K562 (cell line): ENCODE data around the gene CDK5R2. TPM values are rescaled to one million over a fixed set of nuclear protein-coding genes. Genes with fewer than 3 reads are reported as not detected.
"Not testable (repeated sequence)": the region's sequence is repeated elsewhere in the genome, so short reads cannot be mapped to it uniquely, and the experiment has no call there.

Experiments used
- ATAC-seq: fragments of 200-7000 bp; cut with Tn5 transposase; 3 replicates; pipeline ENCODE4 v1.9.1; 2020; ENCODE audit warnings: moderate library complexity
- BruUV-seq: library from RNA; stranded (reverse); fragments of 400-500 nt; replicated peaks from 2 replicates; lab custom pipeline; 2021; lab: Mats Ljungman, UMichigan
- CTCF ChIA-PET: fragments of 300-600 bp; formaldehyde crosslinking; extraction: SDS; loops from one replicate; lab custom pipeline; 2021; ENCODE audit warnings: low intra/inter-chr PET ratio; lab: Yijun Ruan, JAX
- POLR2A ChIA-PET: fragments of 300-600, 350-650 bp; sonication (Branson Sonifier 250); formaldehyde crosslinking; extraction: SDS; loops from one replicate; lab custom pipeline; 2021; ENCODE audit warnings: antibody characterized with exemption, inconsistent platforms; lab: Yijun Ruan, JAX
- DNase-seq, 4 experiments: peaks; one replicate each; pipeline versions ENCODE4 v3.0.0 to v3.0.0-alpha.2; 2011 to 2018; ENCODE audit warnings: low spot score in 3 of 4, mixed read lengths in 3 of 4; ENCODE audit errors: extremely low read depth in 1 of 4
- FAIRE-seq: peaks from 2 replicates; lab custom pipeline; 2011; peaks lifted over from hg19 to GRCh38; lab: Jason Lieb, UNC
- H2AFZ ChIP-seq: 2 replicates; pipeline ENCODE4 v1.6.0; 2011; ENCODE audit warnings: low read depth, low read length, control low read depth, inconsistent platforms
- H3K27ac ChIP-seq: fragments of 200-600 bp; 3 replicates; pipeline ENCODE4 v1.8.0; 2011; ENCODE audit warnings: low read depth, mild to moderate bottlenecking, control low read depth, inconsistent platforms, low read length, moderate library complexity, mixed read lengths; ENCODE audit errors: extremely low read depth
- H3K27me3 ChIP-seq, 2 experiments: fragments of 300-600 bp in 1 of 2; 2 replicates in 1 of 2; 3 replicates in 1 of 2; pipeline versions ENCODE4 v1.6.0 to v1.8.0; 2011; ENCODE audit warnings: inconsistent platforms in 2 of 2, low read length in 2 of 2, mild to moderate bottlenecking in 1 of 2, mixed read lengths in 1 of 2, moderate library complexity in 1 of 2; ENCODE audit not compliant: control insufficient read depth in 2 of 2, insufficient read depth in 2 of 2
- H3K36me3 ChIP-seq: fragments of 300-600 bp; 3 replicates; pipeline ENCODE4 v1.8.0; 2011; ENCODE audit warnings: mild to moderate bottlenecking, low read length, inconsistent platforms; ENCODE audit not compliant: control insufficient read depth, insufficient read depth
- H3K4me1 ChIP-seq, 2 experiments: fragments of 200-600 bp in 1 of 2; replicated peaks in 1 of 2; 2 replicates in 1 of 2; 3 replicates in 1 of 2; pipeline versions ENCODE4 v1.5.1 to v1.8.0; 2011; ENCODE audit warnings: inconsistent platforms in 2 of 2, low read length in 2 of 2, mild to moderate bottlenecking in 1 of 2, mixed read lengths in 1 of 2, moderate library complexity in 1 of 2; ENCODE audit not compliant: control insufficient read depth in 2 of 2, insufficient read depth in 2 of 2
- H3K4me2 ChIP-seq: 2 replicates; pipeline ENCODE4 v1.6.1; 2011; ENCODE audit warnings: low read length, control low read depth, inconsistent platforms, mixed read lengths; ENCODE audit not compliant: insufficient read depth
- H3K4me3 ChIP-seq: fragments of 200-600 bp; sonication (generic), shearing (Covaris generic); 2 replicates; pipeline ENCODE4 v1.5.1; 2016; ENCODE audit warnings: control low read depth, inconsistent platforms
- H3K79me2 ChIP-seq: fragments of 200-600 bp; 3 replicates; pipeline ENCODE4 v1.8.0; 2011; ENCODE audit warnings: low read length, inconsistent platforms; ENCODE audit not compliant: control insufficient read depth, insufficient read depth
- H3K9ac ChIP-seq, 2 experiments: 2 replicates each; pipeline versions ENCODE4 v1.6.0 to v1.6.1; 2011; ENCODE audit warnings: low read depth in 2 of 2, low read length in 2 of 2, control low read depth in 1 of 2, inconsistent platforms in 1 of 2, mild to moderate bottlenecking in 1 of 2, mixed read lengths in 1 of 2; ENCODE audit not compliant: insufficient read depth in 1 of 2
- H3K9me1 ChIP-seq: one replicate; pipeline ENCODE4 v1.6.0; 2011; ENCODE audit warnings: inconsistent platforms, mild to moderate bottlenecking, low read length, moderate library complexity; ENCODE audit not compliant: control insufficient read depth, insufficient read depth
- H3K9me3 ChIP-seq: replicated peaks from 2 replicates; pipeline ENCODE4 v1.5.1; 2011; ENCODE audit warnings: low read depth, low read length, inconsistent platforms; ENCODE audit not compliant: control insufficient read depth, insufficient read depth
- H4K20me1 ChIP-seq: replicated peaks from 2 replicates; pipeline ENCODE4 v1.6.1; 2011; ENCODE audit warnings: low read length, inconsistent platforms, mixed read lengths; ENCODE audit not compliant: control insufficient read depth, insufficient read depth
- TFAM ChIP-seq: fragments of 250-450 bp; sonication (Bioruptor Pico); conservative IDR thresholded peaks from 2 replicates; pipeline ENCODE4 v1.5.0; 2021; ENCODE audit warnings: mild to moderate bottlenecking, moderate library complexity
- ZNF695 ChIP-seq: fragments of 450-650 bp; formaldehyde crosslinking; IDR thresholded peaks from 2 replicates; pipeline ENCODE4 v1.4.0; 2020; ENCODE audit warnings: mild to moderate bottlenecking, moderate library complexity
- WGBS: fragments of 100-300 bp; shearing (Covaris generic); methylation state at CpG from one replicate; pipeline ENCODE4 v1.1.6; 2016; ENCODE audit warnings: low coverage, mixed read lengths; ENCODE audit not compliant: insufficient coverage; ENCODE audit errors: missing lambda C conversion rate; 5-methylcytosine and 5-hydroxymethylcytosine counted together
- in situ Hi-C: fragments of 300-500 bp; cut with MboI; formaldehyde crosslinking; loops from 4 replicates; pipeline ENCODE4 v1.15.0; 2018; ENCODE audit warnings: inconsistent platforms, mixed read lengths
- intact Hi-C: fragments of 100-400 bp; cut with micrococcal nuclease; formaldehyde crosslinking; loops from 2 replicates; pipeline ENCODE4 v1.14.2; 2022
- polyA plus RNA-seq, 8 experiments: library from polyadenylated mRNA; depleted of rRNA in 4 of 8; stranded (reverse) in 5 of 8; unstranded in 3 of 8; fragments of >200 nt; fragmentation: Nextera tagmentation in 2 of 8; fragmentation: Illumina TruSeq in 1 of 8; extraction: Ambion mirVana in 2 of 8; extraction: Trizol in 1 of 8; gene quantifications; 2 replicates each; pipeline versions ENCODE4 v1.2.1 to v1.2.3, GENCODE V29; 2011 to 2014; ENCODE audit warnings: inconsistent platforms in 1 of 8, missing spikeins in 1 of 8
- total RNA-seq, 7 experiments: library from RNA; depleted of rRNA in 6 of 7; stranded (reverse); fragments of >200 nt in 6 of 7; fragmentation: Illumina TruSeq in 2 of 7; extraction: Trizol in 2 of 7; gene quantifications; 2 replicates each; pipeline versions ENCODE4 v1.2.1 to v1.2.3, GENCODE V29; 2011 to 2021; ENCODE audit warnings: low replicate concordance in 1 of 7

Gene CDK5R2
- total and polyA plus RNA-seq, 9 of the 15 experiments (the other 6 are each of a cell fraction or from before 2014, with no cell fraction given), result 0.09 TPM; not detected in 8

DNA sequence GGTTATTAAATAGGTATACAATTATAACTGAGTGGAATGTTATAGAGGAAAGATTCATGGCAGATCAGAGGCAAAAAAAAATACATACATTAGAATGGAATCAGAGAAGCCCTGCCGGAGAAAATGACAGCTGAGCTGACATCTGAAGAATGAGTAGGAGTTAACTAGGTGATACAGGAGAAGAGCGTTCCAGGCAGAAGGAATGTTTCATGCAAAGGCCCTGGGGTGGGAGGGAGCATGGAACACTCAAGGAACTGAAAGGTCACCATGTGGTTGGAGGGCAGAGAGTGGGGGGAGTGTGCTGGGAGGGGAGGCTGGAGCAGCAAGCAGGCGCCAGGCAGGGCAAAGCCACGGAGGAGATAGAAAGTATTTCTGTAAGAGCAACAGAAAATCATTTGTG, 31.6 kb upstream of the CDK5R2 start:
- TF ChIP-seq ZNF695 (CRISPR knock-in tag) (no peak), TFAM (CRISPR knock-in tag) (no peak)
- Histone ChIP-seq H3K27me3 (peaks cover 0 to 3% of the 10 kb centered on the region in 2 experiments; a peak in 2 of 5 replicates), H3K4me3 (no peak overlapping the region), H3K9ac (no peak overlapping the region), H2AFZ (no peak overlapping the region), H3K9me1 (no peaks in the 10 kb centered on the region), H3K4me1 (no peaks in the 10 kb centered on the region), H3K79me2 (no peaks in the 10 kb centered on the region), H3K9me3 (no peaks in the 10 kb centered on the region), H4K20me1 (no peaks in the 10 kb centered on the region), H3K4me2 (no peak overlapping the region), H3K36me3 (no peaks in the 10 kb centered on the region), H3K27ac (no peak overlapping the region)
- in situ Hi-C loops, result no loop called here
- DNase-seq (no peak), ATAC-seq (no peak), FAIRE-seq (no peak)
- intact Hi-C loops, result no loop called here
- no TSS peak for BruUV-seq
- WGBS, result 5% methylated on average over 4 of the region's 4 CpGs
- CTCF ChIA-PET, result no interaction called here
- POLR2A ChIA-PET, result no interaction called here

DNA sequence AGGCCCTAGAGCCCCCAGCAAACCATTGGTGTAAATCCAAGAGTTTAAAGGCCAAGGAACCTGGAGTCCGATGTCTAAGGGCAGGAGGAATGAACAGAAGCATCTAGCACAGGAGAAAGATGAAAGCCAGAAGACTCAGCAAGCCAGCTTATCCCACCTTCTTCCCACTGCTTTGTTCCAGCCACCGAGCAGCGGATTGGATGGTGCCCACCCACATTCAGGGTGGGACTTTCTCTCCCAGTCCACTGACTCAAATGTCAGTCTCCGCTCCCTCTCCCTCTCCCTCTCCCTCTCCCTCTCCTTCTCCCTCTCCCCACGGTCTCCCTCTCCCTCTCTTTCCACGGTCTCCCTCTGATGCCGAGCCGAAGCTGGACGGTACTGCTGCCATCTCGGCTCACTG, 29.0 kb upstream of the CDK5R2 start:
- not testable (repeated sequence) for BruUV-seq, DNase-seq
- POLR2A ChIA-PET, result interaction anchor here (0.6 kb wide), 1 partner anchor 773 kb away, joined by 5 read pairs; no protein-coding TSS in a partner anchor

DNA sequence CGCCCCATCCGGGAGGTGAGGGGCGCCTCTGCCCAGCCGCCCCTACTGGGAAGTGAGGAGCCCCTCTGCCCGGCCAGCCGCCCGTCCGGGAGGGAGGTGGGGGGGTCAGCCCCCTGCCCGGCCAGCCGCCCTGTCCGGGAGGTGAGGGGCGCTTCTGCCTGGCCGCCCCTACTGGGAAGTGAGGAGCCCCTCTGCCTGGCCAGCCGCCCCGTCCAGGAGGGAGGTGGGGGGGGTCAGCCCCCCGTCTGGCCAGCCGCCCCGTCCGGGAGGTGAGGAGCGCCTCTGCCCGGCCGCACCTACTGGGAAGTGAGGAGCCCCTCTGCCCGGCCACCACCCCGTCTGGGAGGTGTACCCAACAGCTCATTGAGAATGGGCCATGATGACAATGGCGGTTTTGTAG, 27.7 kb upstream of the CDK5R2 start:
- intact Hi-C loops, POLR2A ChIA-PET: not testable (repeated sequence)

More for the DNA sequence above, 29.0 kb upstream of the CDK5R2 start:
- H3K4me2 ChIP-seq, ATAC-seq, H3K4me3 ChIP-seq, H4K20me1 ChIP-seq, H3K9me1 ChIP-seq, H3K9ac ChIP-seq, H3K27me3 ChIP-seq, intact Hi-C loops, in situ Hi-C loops, H2AFZ ChIP-seq, H3K36me3 ChIP-seq, H3K9me3 ChIP-seq, FAIRE-seq, H3K79me2 ChIP-seq, H3K4me1 ChIP-seq, H3K27ac ChIP-seq, CTCF ChIA-PET: not testable (repeated sequence)
- 13% methylated on average over 4 of the region's 10 CpGs for WGBS

More for the DNA sequence above, 27.7 kb upstream of the CDK5R2 start:
- H3K36me3 ChIP-seq, H3K27ac ChIP-seq, H2AFZ ChIP-seq, H3K4me1 ChIP-seq, H3K27me3 ChIP-seq, ATAC-seq, H3K9me1 ChIP-seq, FAIRE-seq, H3K4me2 ChIP-seq, H3K9ac ChIP-seq, H4K20me1 ChIP-seq, CTCF ChIA-PET, H3K4me3 ChIP-seq, H3K79me2 ChIP-seq, DNase-seq, BruUV-seq, in situ Hi-C loops, H3K9me3 ChIP-seq: not testable (repeated sequence)
- WGBS, result no CpG with 5 or more reads among the region's 25 CpGs
